Stimulated activated CD8-positive, alpha-beta memory T cell treated with anti-CD3 and anti-CD28 coated beads, Interleukin-15, amount 100 ng/mL, for 4 hours (primary cell): ENCODE data around the gene MS4A12.
"Not testable (repeated sequence)": the region's sequence is repeated elsewhere in the genome, so short reads cannot be mapped to it uniquely, and the experiment has no call there.

Experiments used
- DNase-seq, 2 donors: peaks; one replicate each; pipeline ENCODE4 v3.0.0-alpha.2; 2020; ENCODE audit warnings: low read depth in 2 of 2

The MS4A12 gene

DNA sequence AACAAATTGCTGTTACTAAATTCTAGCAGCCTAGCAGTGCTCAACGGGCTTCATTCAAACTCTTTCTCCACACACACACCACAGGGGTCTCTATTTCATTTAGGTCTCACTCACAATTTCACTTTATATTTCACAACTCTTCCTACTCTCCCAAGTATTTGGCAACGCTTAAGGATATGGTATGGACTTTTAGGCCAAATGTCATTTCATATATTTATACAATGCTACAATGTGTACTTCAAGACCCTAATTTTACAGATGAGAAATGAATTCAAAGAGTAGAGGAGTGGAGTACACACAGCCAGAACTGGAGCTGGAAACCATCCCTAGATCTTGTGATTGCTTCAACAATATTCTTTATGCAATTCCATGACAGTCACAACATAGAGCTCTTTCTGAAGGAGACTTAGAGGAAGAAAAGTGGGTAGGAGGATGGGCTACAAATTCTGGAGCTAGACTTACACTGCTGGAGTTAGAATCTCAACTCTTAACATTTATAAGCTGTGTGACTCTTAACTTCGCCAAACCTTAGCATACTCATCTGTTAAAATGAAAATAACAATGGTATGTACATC, 20.2 kb downstream of the MS4A12 start:
- no peak for DNase-seq

GRCh38 chr11:60513496-60514460, 21.2 kb downstream of the MS4A12 start:
- no peak for DNase-seq

DNA sequence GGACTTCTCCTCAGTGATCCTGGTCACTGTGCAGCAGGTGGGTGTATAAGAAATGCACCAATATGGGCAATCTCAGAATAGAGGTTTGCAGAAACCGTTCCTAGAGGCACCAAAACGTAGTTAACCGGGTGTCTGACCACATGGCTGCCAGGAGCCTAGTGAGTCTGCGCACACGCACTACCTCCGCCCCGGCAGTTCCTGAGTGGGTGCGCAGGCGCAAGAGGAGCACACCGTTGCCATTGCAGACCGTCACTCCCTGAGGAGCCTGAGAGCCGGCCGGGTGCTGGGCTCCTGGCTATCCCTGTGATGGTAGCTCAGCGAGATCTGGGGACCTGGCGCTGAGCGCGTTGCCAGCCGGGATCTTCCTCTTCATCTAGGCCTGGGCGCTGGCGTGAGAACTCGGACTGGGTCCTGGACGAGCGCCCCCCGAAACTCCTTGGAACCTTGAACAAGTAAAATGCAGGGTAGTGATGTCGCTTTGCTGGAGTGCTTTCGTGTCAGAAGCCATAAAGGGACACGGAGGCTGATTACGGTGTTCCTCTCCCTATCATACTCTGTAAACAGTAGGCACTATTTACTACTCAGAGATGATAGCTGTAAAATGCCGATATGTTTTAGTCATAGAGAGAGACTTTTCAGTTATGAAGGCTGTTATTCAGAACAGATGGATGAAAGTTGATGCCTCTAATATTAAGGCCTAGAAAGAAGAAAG, 22.7 kb downstream of the MS4A12 start, which contains the start of gene MS4A13:
Gene MS4A13, plus strand, starts transcription at position 249 of the 712 bp plus-strand sequence. CDS start 2,692 bp downstream, outside the sequence.
- DNase-seq: no peak

- no peak for DNase-seq
Measured at GRCh38 chr11:60528465-60528864, 35.9 kb downstream of the MS4A12 start.

DNA sequence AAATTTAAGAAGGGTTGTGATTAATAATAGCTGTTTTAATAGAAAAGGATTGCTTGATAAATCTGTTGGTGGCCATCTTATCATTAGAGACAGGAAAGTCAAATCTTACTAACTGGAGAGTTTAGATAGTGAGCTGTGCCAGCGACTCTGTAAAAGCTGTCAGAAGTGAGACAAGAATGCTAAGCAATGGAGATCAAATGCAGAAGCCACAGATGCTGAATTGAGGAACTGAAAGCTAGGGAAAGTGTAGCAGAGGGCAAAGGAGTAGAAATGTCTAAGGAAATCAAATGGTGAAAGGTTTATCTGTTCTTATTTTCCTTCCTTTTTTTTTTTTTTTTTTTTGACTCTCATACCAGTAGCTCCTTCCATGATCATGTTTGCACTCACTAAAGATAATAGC, 36.4 kb downstream of the MS4A12 start:
- no peak for DNase-seq

GRCh38 chr11:60530454-60531100, 38.0 kb downstream of the MS4A12 start:
- DNase-seq: no peak

- DNase-seq: not testable (repeated sequence)
Measured at GRCh38 chr11:60532383-60532782, 39.8 kb downstream of the MS4A12 start.

GRCh38 chr11:60538627-60539026, 46.0 kb downstream of the MS4A12 start:
- DNase-seq: not testable (repeated sequence)

DNA sequence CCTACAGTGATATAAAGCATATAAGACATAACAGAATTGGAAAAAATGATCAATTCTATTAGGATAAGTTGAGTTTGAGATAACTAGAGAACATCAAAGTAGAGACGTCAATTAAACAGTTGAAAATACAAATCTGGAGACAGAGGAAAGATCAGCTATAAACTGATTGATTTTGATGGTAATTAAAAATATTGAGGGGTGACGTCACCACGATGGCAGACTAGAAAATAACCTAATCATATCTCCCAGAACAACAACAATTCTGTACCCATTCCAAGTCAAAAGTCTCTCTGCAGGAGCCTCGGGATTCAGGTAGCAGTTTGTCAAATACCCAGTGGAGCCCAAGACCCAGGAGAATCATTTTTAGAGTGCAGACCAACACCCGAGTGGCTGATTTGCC, 51.5 kb downstream of the MS4A12 start:
- no peak for DNase-seq
